CD8-positive, alpha-beta memory T cell (primary cell): ENCODE measurements around the gene DSCAML1. TPM values are rescaled to one million over a fixed set of nuclear protein-coding genes. Genes with fewer than 3 reads are reported as not detected.
"Not testable (repeated sequence)": the region's sequence is repeated elsewhere in the genome, so short reads cannot be mapped to it uniquely, and the experiment has no call there.

Experiments
- CTCF ChIA-PET: fragments of 350-600 bp; sonication (Branson Sonifier 250); formaldehyde crosslinking; loops from one replicate; lab custom pipeline; 2021; ENCODE audit warnings: antibody characterized with exemption; lab: Charles Lee
- POLR2A ChIA-PET: fragments of 350-600 bp; sonication (Branson Sonifier 250); formaldehyde crosslinking; loops from one replicate; lab custom pipeline; 2021; ENCODE audit warnings: antibody characterized with exemption; lab: Charles Lee
- DNase-seq, 5 donors: peaks; one replicate each; pipeline versions ENCODE4 v3.0.0 to v3.0.0-alpha.2; 2020 to 2022; ENCODE audit warnings: mixed read lengths in 1 of 5
- H3K27ac ChIP-seq: one replicate; pipeline ENCODE4 v1.7.0; 2013; ENCODE audit warnings: low read depth, mild to moderate bottlenecking, low read length, moderate library complexity
- H3K27me3 ChIP-seq: 2 replicates; pipeline ENCODE4 v1.7.0; 2013; ENCODE audit warnings: low read length, mild to moderate bottlenecking; ENCODE audit not compliant: insufficient read depth, poor library complexity, severe bottlenecking
- H3K36me3 ChIP-seq: 2 replicates; pipeline ENCODE4 v1.7.0; 2013; ENCODE audit warnings: mild to moderate bottlenecking, low read length, moderate library complexity; ENCODE audit not compliant: insufficient read depth
- H3K4me1 ChIP-seq: 2 replicates; pipeline ENCODE4 v1.7.0; 2013; ENCODE audit warnings: mild to moderate bottlenecking, low read length, moderate library complexity; ENCODE audit not compliant: insufficient read depth
- H3K4me3 ChIP-seq: 2 replicates; pipeline ENCODE4 v1.7.0; 2013; ENCODE audit warnings: mild to moderate bottlenecking, low read length
- H3K9me3 ChIP-seq: 2 replicates; pipeline ENCODE4 v1.7.0; 2013; ENCODE audit warnings: mild to moderate bottlenecking, low read length
- H3K27ac Mint-ChIP-seq, 8 donors: one replicate each; pipeline ENCODE4 v1.8.0; 2020 to 2021; ENCODE audit warnings: mixed read lengths in 8 of 8, mild to moderate bottlenecking in 6 of 8, inconsistent platforms in 3 of 8, moderate library complexity in 3 of 8
- H3K27me3 Mint-ChIP-seq, 2 donors: one replicate each; pipeline ENCODE4 v1.8.0; 2020 to 2021; ENCODE audit warnings: mixed read lengths in 2 of 2, mild to moderate bottlenecking in 1 of 2, moderate library complexity in 1 of 2
- H3K36me3 Mint-ChIP-seq, 3 donors: one replicate each; pipeline ENCODE4 v1.8.0; 2020 to 2021; ENCODE audit warnings: mixed read lengths in 3 of 3, inconsistent platforms in 1 of 3, mild to moderate bottlenecking in 1 of 3
- H3K4me1 Mint-ChIP-seq, 3 donors: one replicate each; pipeline ENCODE4 v1.8.0; 2020 to 2021; ENCODE audit warnings: mixed read lengths in 3 of 3, inconsistent platforms in 1 of 3, mild to moderate bottlenecking in 1 of 3
- H3K4me3 Mint-ChIP-seq, 7 donors: one replicate each; pipeline ENCODE4 v1.8.0; 2020 to 2021; ENCODE audit warnings: mixed read lengths in 7 of 7, mild to moderate bottlenecking in 6 of 7, moderate library complexity in 4 of 7, inconsistent platforms in 2 of 7
- H3K9me3 Mint-ChIP-seq, 5 donors: one replicate each; pipeline ENCODE4 v1.8.0; 2020 to 2022; ENCODE audit warnings: mixed read lengths in 5 of 5, mild to moderate bottlenecking in 3 of 5, moderate library complexity in 2 of 5, inconsistent platforms in 1 of 5
- polyA plus RNA-seq: library from polyadenylated mRNA; unstranded; fragments of 300-500 nt; fragmentation: Illumina TruSeq; gene quantifications from one replicate; pipeline ENCODE4 v1.2.3, GENCODE V29; 2021
- total RNA-seq, 2 experiments: library from RNA; stranded (reverse); gene quantifications; one replicate each; pipeline ENCODE4 v1.2.3, GENCODE V29; 2021

Gene DSCAML1
- total and polyA plus RNA-seq, 3 experiments from 2014 or later, result 0.48 to 0.91 TPM; not detected in 1

DNA sequence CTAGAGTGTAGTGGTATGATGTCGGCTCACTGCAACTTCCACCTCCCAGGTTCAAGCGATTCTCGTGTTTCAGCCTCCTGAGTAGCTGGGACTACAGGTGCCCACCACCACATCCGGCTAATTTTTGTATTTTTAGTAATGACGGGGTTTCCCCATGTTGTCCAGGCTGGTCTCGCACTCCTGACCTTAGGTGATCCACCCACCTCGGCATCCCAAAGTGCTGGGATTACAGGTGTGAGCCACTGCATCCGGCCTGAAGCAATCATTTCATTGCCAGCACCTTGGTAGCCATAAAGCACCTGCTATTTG, 340.3 kb downstream of the DSCAML1 start:
- peaks cover 17 to 19% of the 10 kb centered on the region in 2 donors for H3K27me3 Mint-ChIP-seq
- CTCF ChIA-PET, result interaction anchor here (0.6 to 1.6 kb wide), 2 partner anchors 31 to 469 kb away, joined by 3 to 4 read pairs; no protein-coding TSS in a partner anchor

DNA sequence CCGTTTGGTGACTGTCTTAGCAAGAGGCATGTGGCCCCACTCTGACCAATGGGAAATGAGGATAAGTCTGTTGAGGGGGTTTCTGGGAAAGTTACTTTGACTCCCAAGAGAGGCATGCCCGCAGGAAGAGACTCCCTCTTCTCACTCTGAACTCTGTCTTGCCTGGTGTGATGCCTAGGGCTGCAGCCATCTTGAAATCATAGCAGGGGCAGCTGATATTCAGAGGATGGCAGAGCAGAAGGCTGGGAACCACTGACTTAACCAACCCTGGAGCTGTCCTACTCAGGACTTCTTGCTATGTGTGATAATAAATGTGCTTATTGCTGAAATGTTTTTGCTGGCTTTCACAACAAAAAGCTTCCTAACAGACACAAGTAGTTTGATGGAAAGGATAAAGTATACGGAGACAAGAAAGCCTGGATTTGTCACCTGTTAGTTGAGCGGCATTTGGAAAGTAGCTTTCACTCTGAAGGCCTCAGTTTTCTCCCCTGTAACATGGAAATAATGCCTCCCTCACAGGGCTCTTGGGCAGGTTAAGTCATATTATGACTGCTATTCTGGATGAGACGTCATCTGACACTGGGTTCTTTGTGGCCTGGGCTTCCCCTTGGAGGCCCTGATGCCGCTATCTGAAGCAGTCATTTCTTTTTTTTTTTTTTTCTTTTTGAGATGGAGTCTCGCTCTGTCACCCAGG, 340.8 kb downstream of the DSCAML1 start:
- Mint-ChIP-seq H3K36me3 (peaks cover 0 to 14% (median 5%) of the 10 kb centered on the region in 3 donors), H3K4me1 (no peaks in the 10 kb centered on the region), H3K27me3 (peaks cover 14 to 19% of the 10 kb centered on the region in 2 donors), H3K27ac (peak overlapping the region in 2 of 8 donors; percentile 15 to 23), H3K9me3 (peaks cover 8 to 21% (median 12%) of the 10 kb centered on the region in 5 donors), H3K4me3 (no peak overlapping the region)
- Histone ChIP-seq H3K4me1 (no peaks in the 10 kb centered on the region), H3K4me3 (no peak overlapping the region), H3K9me3 (no peaks in the 10 kb centered on the region), H3K27me3 (no peaks in the 10 kb centered on the region), H3K27ac (no peak overlapping the region), H3K36me3 (no peaks in the 10 kb centered on the region)
- CTCF ChIA-PET, result interaction anchor here (0.6 to 1.6 kb wide), 2 partner anchors 30 to 470 kb away, joined by 3 to 4 read pairs; no protein-coding TSS in a partner anchor
- DNase-seq, result no peak
- POLR2A ChIA-PET, result no interaction called here

More for the DNA sequence above, 340.3 kb downstream of the DSCAML1 start:
- H3K27ac Mint-ChIP-seq, H3K36me3 ChIP-seq, DNase-seq, H3K4me1 ChIP-seq, H3K9me3 ChIP-seq, H3K4me3 ChIP-seq, H3K4me1 Mint-ChIP-seq, H3K27ac ChIP-seq, H3K27me3 ChIP-seq, H3K4me3 Mint-ChIP-seq, POLR2A ChIA-PET: not testable (repeated sequence)
- Mint-ChIP-seq H3K9me3 (peaks cover 8 to 21% (median 12%) of the 10 kb centered on the region in 5 donors), H3K36me3 (peaks cover 0 to 12% (median 5%) of the 10 kb centered on the region in 3 donors)

DNA sequence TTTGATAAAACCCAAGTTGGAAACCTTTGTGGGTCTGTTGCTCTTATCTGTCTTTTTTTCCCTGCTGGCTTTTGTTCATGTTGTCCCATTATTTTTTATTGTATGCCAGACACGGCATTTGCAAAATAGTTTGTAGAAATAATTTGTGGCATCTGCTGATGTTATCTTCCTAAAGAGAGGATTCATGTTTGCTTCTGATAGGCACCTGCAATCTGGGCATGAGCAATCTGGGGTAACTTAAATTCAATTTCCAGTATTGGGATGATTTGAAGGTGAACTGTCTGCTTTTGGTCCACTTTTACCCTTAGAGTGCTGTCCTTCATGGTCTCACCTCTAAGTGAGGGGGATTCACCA, 342.5 kb downstream of the DSCAML1 start:
- Histone ChIP-seq H3K36me3 (no peaks in the 10 kb centered on the region), H3K4me1 (no peaks in the 10 kb centered on the region), H3K9me3 (no peaks in the 10 kb centered on the region), H3K27me3 (no peaks in the 10 kb centered on the region), H3K4me3 (no peak overlapping the region), H3K27ac (no peak overlapping the region)
- Mint-ChIP-seq H3K27ac (no peak overlapping the region), H3K27me3 (peaks cover 14 to 15% of the 10 kb centered on the region in 2 donors), H3K4me3 (no peak overlapping the region), H3K36me3 (peaks cover 0 to 16% (median 5%) of the 10 kb centered on the region in 3 donors), H3K9me3 (peaks cover 8 to 23% (median 12%) of the 10 kb centered on the region in 5 donors), H3K4me1 (no peaks in the 10 kb centered on the region)
- DNase-seq, result no peak
- POLR2A ChIA-PET, result no interaction called here
- CTCF ChIA-PET, result no interaction called here

DNA sequence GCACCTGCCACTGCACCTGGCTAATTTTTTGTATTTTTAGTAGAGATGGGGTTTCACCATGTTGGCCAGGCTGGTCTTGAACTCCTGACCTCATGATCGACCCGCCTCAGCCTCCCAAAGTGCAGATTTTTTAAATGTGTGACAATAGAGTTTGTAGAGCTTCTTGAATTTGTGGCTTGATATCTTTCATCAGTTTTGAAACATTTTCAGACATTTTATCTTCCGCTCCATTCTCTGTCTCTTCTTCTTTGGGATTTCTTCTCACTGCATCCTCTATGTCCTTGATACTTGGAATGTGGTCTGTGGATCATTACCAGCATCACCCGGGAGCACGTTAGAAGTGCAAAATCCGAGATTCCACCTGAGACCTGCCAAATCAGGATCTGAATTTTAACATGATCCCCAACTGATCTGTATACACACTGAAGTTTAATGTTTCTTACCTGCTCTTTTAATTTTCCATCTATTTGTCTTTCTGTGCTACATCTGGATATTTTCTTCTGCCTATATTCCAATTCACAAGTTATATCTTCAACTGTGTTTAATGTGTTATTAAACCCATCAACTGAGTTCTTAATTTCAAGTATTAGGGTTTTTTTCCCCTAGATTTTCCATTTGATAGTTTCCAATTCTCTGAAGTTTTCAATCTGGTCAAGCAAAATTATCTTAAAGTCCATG, 343.0 kb downstream of the DSCAML1 start:
- ChIA-PET POLR2A (no interaction called here), CTCF (no interaction called here)
- Histone ChIP-seq H3K4me1 (no peaks in the 10 kb centered on the region), H3K27me3 (no peaks in the 10 kb centered on the region), H3K36me3 (no peaks in the 10 kb centered on the region), H3K4me3 (no peak overlapping the region), H3K27ac (no peak overlapping the region), H3K9me3 (no peaks in the 10 kb centered on the region)
- H3K4me3 Mint-ChIP-seq, result no peak overlapping the region
- DNase-seq, result no peak
- H3K27me3 Mint-ChIP-seq, result peaks cover 12 to 15% of the 10 kb centered on the region in 2 donors
- H3K27ac Mint-ChIP-seq, result peak overlapping the region in 1 of 8 donors; percentile 16
- peaks cover 8 to 23% (median 12%) of the 10 kb centered on the region in 5 donors for H3K9me3 Mint-ChIP-seq
- H3K4me1 Mint-ChIP-seq, result no peaks in the 10 kb centered on the region
- H3K36me3 Mint-ChIP-seq, result peaks cover 0 to 16% (median 5%) of the 10 kb centered on the region in 3 donors

DNA sequence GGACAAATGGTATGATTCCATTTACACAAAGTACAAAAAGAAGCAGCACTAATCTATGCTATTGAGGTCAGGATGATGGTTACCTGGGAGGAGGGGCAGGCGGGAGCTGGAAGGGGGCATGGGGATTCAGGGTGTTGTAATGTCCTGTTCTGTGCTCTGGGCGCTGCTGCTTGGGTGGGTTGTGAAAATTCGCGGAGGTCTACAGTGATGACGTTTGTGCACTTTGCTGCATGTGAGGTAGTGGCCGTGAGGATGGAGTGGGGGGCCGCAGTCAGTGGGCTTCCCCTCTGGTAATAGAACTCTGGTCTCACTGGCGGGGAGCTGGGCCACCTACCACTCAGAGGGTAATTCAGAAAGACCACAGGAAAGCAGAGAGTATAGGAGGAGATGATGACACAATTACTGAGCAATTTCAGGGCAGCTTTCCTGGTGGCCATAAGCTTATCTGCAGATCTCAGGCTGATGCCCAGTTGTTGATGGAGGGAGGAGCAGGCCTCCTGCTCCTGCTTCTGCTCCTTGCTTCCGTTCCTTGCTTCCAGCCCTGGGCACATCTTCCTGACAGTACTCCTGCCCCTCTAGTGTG, 347.8 kb downstream of the DSCAML1 start:
- no peaks in the 10 kb centered on the region for H3K27me3 ChIP-seq
- peaks cover 0 to 11% (median 3%) of the 10 kb centered on the region in 3 donors for H3K36me3 Mint-ChIP-seq
- H3K4me1 ChIP-seq, result no peaks in the 10 kb centered on the region
- no peak overlapping the region for H3K27ac ChIP-seq
- no peaks in the 10 kb centered on the region for H3K9me3 ChIP-seq
- no peaks in the 10 kb centered on the region for H3K4me1 Mint-ChIP-seq
- no peak overlapping the region for H3K4me3 Mint-ChIP-seq
- DNase-seq, result peak in 1 of 5 donors; percentile 22
- H3K4me3 ChIP-seq, result no peak overlapping the region
- H3K9me3 Mint-ChIP-seq, result peaks cover 3 to 16% (median 8%) of the 10 kb centered on the region in 5 donors
- CTCF ChIA-PET, result no interaction called here
- H3K27ac Mint-ChIP-seq, result peak overlapping the region in 1 of 8 donors; percentile 41
- peaks cover 10 to 27% of the 10 kb centered on the region in 2 donors for H3K27me3 Mint-ChIP-seq
- H3K36me3 ChIP-seq, result no peaks in the 10 kb centered on the region
- POLR2A ChIA-PET, result no interaction called here

DNA sequence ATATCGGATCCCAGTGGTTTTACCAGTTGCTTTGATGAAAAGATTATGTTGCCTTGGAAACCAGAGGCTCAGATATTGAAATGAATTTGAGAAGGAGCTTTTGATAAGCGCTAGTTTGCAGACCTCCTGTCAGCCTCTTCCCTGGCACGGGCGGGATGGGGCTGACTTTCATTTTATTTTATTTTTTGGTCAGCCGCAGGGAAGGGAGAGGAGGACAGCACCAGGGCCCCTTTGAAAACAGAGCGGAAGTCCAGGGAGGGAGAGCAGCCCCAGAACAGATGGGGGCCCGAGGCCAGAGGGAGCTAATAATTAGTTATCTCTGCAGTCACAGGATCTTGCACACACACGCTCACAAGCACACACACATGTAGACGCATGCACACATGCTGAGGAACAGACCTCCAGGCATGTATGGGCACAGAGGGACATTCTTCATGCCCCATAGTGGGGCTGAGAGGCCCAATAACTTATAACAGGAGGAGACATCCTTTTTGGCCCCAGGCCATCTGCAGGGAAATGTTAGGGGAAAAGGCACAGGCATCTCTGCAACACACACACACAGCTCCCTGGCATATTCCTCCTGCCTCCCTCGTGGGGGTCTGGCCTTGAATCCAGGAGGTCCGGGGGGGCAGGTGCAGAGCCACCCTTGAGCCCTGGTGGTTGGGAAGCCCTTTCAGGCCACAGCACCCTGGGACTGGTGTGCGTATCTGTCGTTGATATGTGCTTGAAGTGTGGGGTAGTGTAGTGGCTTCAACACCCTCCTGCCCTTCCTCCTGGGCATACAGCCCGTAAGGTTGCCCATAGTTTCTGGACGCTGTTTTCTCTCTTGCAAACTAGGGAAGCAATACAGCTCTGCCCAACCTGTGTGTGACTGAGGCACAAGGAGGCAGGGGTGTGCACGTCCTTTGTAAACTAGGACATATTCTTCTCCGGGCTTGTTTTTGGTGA, 352.0 kb downstream of the DSCAML1 start:
- peaks cover 12 to 37% of the 10 kb centered on the region in 2 donors for H3K27me3 Mint-ChIP-seq
- POLR2A ChIA-PET, result no interaction called here
- CTCF ChIA-PET, result interaction anchor here (1.0 kb wide), 1 partner anchor 19 kb away, joined by 4 read pairs; no protein-coding TSS in a partner anchor

DNA sequence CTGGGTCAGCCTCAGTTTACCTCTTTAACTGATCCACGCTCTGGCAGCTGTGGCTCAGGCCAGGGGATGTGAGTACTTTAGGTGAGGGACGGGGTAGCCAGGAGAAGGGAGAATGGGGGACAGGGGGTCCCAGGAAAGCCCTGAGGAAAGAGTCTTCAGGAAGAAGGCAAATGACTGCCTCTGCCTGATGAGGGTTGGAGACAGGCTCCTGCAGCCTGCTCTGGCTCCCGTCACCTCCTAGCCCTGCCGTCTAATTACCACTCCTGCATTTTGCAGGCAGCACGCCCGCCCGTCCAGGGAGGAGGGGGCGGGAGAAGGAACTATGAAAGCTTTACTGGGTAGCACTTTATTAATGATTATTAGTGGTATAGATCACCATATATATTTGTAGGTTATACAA, 352.8 kb downstream of the DSCAML1 start:
- no peak for DNase-seq
- Mint-ChIP-seq H3K36me3 (no peaks in the 10 kb centered on the region), H3K27me3 (peaks cover 12 to 38% of the 10 kb centered on the region in 2 donors), H3K4me1 (no peaks in the 10 kb centered on the region), H3K4me3 (no peak overlapping the region), H3K27ac (no peak overlapping the region), H3K9me3 (peaks cover 0 to 4% (median 0%) of the 10 kb centered on the region in 5 donors)
- ChIA-PET POLR2A (no interaction called here), CTCF (interaction anchor here (1.2 kb wide), 1 partner anchor 18 kb away, joined by 3 read pairs; no protein-coding TSS in a partner anchor)
- Histone ChIP-seq H3K36me3 (no peaks in the 10 kb centered on the region), H3K4me3 (no peak overlapping the region), H3K27ac (no peak overlapping the region), H3K4me1 (no peaks in the 10 kb centered on the region), H3K9me3 (no peaks in the 10 kb centered on the region), H3K27me3 (no peaks in the 10 kb centered on the region)

More for the DNA sequence above, 352.0 kb downstream of the DSCAML1 start:
- no peak for DNase-seq
- Mint-ChIP-seq H3K27ac (no peak overlapping the region), H3K4me1 (no peaks in the 10 kb centered on the region), H3K4me3 (no peak overlapping the region), H3K9me3 (peaks cover 0 to 5% (median 0%) of the 10 kb centered on the region in 5 donors), H3K36me3 (no peaks in the 10 kb centered on the region)
- H3K27ac ChIP-seq, result no peak overlapping the region
- no peaks in the 10 kb centered on the region for H3K9me3 ChIP-seq
- H3K4me1 ChIP-seq, result no peaks in the 10 kb centered on the region
- H3K27me3 ChIP-seq, result no peaks in the 10 kb centered on the region
- no peaks in the 10 kb centered on the region for H3K36me3 ChIP-seq
- H3K4me3 ChIP-seq, result no peak overlapping the region
